HS-5 (cell line): ENCODE results near the gene LGR6.
"Not testable (repeated sequence)": the region's sequence is repeated elsewhere in the genome, so short reads cannot be mapped to it uniquely, and the experiment has no call there.

Source experiments
- DNase-seq: peaks from one replicate; pipeline ENCODE4 v3.0.0-alpha.2; 2012; ENCODE audit warnings: low read depth

The LGR6 gene

GRCh38 chr1:202176949-202177927 is 16.4 kb upstream of the LGR6 start:
- no peak for DNase-seq

- DNase-seq = no peak
These were observed 13.5 kb upstream of the LGR6 start for GRCh38 chr1:202179828-202180750.

GRCh38 chr1:202180751-202181139 is 12.9 kb upstream of the LGR6 start:
- not testable (repeated sequence) for DNase-seq

- DNase-seq = no peak
These were observed 12.0 kb upstream of the LGR6 start for GRCh38 chr1:202181586-202181985.

GRCh38 chr1:202182040-202182877 is 11.3 kb upstream of the LGR6 start:
- DNase-seq = no peak

GRCh38 chr1:202184750-202185460 is 8.7 kb upstream of the LGR6 start:
- DNase-seq = peak; percentile 77

GRCh38 chr1:202186327-202186726 is 7.3 kb upstream of the LGR6 start:
- DNase-seq = no peak

GRCh38 chr1:202187041-202187671 is 6.4 kb upstream of the LGR6 start:
- DNase-seq = no peak

GRCh38 chr1:202187697-202188407 is 5.7 kb upstream of the LGR6 start:
- DNase-seq = no peak

GRCh38 chr1:202189001-202189790 is 4.4 kb upstream of the LGR6 start:
- DNase-seq = no peak

- no peak for DNase-seq
These were observed 3.5 kb upstream of the LGR6 start for GRCh38 chr1:202189918-202190715.

GRCh38 chr1:202191391-202191790 is 2.2 kb upstream of the LGR6 start:
- not testable (repeated sequence) for DNase-seq

GRCh38 chr1:202192770-202193613 is 607 bp upstream of the LGR6 start:
- no peak for DNase-seq

- no peak for DNase-seq
These were observed 689 bp downstream of the LGR6 start for GRCh38 chr1:202194328-202194648.

- DNase-seq = no peak
These were observed 4.2 kb downstream of the LGR6 start for GRCh38 chr1:202197653-202198365.

- no peak for DNase-seq
These were observed 4.7 kb downstream of the LGR6 start for GRCh38 chr1:202198366-202198724.
